ENCODE data around the gene ANKRD44.
A peak's percentile ranks its signal among the peaks of the same experiment; 100 is the strongest.

ANKRD44 gene

DNA sequence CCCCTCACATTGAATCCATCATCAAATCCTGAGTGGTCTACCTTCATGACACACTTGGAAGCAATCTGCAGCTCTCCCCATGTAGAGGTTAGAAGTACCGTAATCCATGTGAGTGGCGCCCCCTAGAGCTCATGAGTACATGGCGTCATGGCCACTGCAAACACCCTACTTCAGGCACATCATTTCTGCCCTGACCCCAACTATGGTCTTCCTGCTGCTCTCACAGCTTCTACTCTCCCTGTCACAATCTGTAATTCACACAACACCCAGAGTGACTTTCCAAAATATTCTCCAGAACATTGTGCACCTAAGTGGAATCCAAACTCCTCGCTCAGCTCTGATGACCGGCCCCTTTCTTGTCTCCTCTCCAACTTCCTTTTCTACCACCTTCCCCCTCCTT lies 141.9 kb downstream of the ANKRD44 start:
- DNase-seq = peak; percentile 84

DNA sequence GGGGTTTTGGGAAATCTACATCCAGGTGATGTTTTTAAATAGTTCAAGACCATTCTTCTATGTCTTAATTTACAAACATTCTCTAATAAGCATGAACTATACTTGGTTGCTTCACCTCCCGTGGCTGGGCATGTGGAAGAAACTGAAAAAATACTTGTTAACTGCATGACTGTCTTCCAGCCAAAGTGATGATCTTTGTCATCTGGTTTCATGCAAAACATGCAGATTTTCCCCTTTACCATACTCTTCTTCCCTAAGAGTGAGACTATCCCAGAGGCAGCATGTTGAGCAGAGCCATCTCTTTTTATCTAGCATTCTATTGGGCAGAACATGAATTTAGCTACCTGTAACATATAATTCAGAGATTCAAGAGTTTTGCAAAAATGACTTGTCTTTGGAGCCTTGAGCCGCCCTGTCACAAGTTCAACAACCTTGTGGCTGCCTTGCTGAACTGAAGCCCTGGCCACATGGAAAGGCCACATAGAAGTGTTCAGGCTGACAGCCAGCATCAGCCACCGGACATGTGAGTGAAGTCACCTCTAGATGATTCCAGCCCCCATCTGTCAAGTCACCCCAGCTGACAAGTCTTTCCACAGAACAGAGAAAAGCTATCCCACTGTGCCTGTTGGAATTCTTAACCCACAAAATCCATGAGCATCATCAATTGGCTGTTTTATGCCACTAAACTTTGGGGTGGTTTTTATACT lies 142.8 kb downstream of the ANKRD44 start:
- DNase-seq = no peak

DNA sequence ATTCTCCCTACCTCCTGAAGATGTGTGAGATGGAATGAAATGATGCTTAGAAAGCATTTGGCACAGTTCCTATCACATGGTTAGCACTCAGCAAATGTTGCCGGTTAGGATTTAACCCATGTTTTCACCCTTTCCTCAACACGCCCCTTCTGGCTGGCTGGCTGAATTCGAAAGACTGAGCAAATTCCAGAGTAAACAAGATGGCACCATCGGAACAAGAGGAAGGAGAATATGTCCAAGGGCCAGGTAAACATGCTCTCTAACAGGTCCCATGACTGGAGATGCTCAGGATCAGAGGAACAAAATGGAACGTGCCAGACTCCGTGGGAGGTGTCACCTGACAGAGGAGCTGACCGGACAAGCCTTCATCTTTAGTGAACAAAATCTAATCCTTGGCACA lies 145.6 kb downstream of the ANKRD44 start:
- no peak for DNase-seq

DNA sequence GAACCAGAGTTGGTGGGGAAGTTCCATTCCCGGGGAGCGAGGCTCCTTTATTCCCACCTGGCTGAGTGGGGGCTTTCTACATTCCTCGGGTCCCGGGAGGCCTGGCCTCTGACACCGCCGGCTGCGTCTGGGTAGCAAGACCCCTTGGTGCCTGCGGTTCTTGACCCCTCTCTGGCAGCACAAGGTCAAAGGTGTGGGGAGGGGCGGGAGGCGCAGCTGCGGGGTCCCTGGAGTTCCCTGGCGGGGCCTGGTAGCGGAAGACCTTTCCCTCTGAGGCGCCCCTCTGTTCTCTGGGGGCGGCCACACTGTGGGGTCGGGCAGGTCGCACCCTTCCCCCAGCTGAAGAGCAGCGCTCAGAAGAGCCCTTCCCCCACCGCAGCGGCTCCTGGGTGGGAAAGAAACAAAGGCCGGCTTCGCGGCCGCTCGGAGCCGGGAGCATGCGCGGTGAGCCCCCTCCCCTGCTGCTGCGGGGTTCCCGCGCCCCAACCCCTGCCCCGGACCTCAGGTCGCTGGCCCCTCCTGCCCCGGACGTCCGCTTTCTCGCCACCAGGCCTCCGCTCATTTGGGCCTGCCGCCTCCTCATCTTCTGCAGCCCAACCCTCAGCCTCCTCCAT lies 146.3 kb downstream of the ANKRD44 start:
- DNase-seq = no peak

DNA sequence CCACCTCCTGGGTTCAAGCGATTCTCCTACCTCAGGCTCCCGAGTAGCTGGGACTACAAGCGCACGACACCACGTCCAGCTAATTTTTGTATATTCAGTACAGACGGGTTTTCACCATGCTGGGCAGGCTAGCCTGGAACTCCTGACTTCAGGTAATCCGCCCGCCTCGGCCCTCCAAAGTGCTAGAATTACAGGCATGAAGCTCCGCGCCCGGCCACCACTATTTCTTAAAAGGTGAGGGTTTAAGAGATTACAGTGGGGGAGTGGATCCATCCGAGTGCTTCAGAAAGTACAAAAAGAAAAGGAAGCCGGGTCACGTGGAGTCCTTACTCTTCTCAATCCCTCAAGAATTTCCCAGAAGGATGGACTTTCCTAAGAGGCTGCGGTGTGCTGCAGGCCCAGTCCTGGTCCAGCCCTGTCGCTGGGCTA lies 146.9 kb downstream of the ANKRD44 start:
- DNase-seq = no peak

DNA sequence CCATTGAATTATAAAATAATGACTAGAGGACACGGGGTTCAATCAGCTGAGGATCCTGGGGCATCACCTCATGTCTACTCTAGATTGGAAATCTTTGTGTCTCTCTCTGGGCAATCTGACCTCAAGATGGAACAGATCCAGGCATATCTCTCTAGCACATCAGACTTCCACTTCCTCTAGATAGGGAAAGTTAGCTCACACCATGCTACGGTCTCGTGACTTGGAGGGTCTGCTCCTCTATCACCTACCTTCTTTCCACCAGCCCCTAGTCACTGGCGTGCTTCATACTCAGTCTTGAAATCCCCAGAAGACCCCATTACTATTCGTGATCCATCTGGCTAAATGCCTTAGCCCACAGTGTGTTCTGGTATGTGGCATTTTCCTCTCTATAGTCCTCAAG lies 148.8 kb downstream of the ANKRD44 start:
- DNase-seq = no peak

DNA sequence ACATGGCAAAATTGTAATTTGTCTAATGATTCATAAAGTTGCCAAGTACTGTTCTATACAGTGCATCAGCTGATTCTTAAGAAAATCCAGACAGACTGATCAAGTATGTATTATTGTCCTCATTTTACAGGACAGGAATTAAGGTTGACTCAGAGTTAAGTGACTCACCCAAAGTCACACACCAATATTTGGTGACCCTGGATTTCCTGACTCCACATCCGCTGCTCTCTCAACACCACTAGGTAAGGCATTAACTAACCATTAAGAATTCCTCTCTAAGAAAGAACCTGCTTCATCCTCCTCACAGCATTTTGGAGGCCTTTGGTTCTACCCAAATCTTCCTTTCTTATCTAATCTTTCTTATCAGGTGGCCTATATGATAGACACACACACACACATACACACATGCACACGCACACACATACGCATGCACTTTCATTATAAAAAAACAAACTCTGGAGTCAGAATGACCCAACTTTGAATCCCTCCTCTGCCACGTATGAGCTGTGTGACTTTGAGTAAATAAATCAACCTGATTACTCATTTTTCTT lies 150.8 kb downstream of the ANKRD44 start:
- peak; percentile 55 for DNase-seq

DNA sequence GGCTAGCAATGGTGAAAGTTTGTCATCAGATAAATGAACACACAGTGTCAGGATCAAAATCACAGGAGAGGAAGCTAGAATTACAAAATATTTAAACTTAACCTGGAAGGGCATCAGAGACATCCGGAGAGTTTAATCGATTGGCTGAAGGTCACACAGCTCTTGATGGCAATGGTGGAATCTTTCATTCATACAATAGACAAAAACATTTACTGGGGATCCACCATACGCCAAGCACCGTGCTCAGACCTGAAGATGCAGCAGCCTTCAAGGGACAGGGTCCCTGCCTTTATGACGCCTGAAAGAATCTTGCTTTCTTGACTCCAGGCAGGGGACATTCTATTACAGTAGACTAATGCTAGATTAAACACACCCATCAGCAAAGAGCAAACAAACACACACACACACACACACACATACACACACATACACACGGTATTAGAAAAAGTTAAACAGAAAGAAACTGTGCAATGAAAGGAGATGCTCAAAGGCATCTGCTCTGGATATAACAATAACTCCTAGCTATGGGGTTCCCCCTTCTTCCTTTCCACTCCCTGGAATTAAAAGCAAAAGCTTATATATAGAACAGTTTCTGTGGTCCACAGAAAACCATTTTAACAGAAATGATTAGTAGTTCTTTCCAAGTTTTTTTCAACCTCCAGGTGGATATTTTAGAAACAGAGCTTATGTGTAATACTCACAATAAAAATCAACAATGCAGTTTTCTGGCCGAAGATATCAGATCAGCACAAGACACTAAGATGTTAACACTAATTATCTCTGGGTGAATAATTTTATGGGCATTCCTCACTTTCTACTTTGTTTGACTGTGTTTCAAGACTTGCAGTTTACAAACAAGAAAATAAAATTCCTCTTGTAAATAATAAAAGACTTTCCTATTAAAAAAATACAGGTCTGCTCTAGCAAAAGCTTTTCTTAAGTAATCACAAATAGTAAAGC lies 151.7 kb downstream of the ANKRD44 start:
- no peak for DNase-seq

DNA sequence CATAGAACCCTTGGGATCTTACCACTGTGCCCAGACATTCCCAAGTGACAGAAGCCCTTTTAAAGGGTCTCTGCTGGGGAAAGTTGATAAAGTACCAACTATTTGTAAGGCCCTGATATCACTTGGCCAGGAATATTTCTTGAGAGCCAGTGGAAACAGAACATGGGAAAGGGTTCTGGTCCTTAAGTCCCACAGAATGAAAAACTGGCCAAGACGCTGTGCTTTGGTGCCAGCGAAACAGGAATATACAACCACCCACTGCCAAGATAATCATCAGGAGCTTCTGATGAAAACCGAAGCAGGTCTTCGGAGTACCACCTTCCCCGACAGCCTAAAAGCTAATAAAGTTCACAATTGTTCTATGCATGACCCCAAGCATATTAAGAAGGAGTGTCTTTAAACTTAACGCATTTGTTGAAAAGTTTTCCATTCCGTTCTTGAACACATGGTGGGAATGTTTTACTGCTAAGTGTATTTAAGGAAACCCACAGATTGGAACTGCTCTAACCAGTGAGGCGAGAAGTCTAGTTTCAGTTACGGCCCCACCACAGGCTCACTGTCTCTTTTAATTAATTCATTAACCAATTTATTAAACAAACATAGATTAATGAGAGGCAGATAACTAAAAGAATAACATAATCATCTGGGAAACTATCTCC lies 152.6 kb downstream of the ANKRD44 start:
- DNase-seq = no peak

DNA sequence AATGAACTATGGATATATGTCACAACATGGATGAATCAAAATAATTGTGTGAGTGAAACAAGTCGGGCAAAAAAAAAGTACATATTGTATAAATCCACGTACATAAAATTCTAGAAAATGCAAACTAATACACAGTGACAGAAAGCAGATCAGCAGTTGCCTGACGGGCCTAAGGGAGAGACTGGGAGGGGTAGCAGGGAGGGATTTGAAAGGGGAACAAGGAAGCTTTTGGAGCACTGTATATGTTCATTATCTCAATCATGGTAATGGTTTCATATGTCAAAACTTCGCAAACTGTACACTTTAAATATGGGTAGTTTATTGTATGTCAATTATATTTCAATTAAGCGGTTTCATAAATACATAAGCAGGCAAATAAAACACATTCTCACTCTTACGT lies 153.8 kb downstream of the ANKRD44 start:
- DNase-seq = no peak

DNA sequence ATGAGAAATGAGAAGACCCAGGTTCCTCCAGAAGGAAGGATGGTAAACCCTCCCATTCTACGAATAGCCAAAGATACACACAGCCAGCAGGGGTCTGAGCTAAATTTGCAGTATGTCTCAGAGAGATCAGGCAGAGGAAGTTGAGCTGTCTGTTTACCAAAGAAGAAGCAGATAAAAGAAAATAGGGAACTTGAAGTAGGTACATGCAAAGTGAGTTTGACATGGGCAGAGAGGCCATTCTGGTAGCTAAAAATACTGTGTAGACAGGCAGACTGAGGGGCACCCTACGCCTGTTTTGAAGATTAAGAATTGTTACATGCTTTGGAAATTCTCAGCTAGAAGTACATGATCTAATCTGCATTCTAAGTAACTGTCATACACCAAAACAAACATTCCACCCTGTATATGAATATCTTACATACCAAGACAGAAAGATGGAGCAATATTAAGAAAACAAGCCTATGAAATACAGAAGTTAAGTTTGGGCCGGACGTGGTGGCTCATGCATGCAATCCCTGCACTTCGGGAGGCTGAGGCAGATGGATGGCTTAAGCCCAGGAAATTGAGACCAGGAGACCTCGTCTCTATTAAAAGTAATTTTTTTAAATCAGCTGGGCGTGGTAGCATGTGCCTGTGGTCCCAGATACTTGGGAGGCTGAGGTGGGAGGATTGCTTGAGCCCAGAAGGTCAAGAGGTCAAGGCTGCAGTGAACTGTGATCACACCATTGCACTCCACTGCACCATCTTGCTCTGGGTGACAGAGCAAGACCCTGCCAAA lies 157.9 kb downstream of the ANKRD44 start:
- peak; percentile 60 for DNase-seq

DNA sequence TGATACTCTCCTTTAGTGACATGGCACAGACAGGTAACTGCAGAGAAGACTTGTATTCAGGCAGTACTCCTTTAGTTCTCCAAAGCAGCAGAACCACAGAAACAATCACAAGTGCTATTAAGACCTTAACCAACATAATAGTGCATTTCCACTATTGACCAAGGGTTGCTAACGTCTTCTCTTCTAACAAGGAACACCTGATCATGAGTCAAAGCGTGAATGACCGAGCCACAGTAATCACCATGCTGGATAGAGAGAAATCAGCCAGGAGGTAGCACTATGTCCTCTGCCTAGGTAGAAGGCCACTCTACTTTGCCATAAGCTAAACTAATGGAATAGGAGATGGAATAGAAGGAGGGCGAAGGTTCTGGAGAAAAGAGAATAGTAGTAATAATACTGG lies 161.0 kb downstream of the ANKRD44 start:
- DNase-seq = no peak

DNA sequence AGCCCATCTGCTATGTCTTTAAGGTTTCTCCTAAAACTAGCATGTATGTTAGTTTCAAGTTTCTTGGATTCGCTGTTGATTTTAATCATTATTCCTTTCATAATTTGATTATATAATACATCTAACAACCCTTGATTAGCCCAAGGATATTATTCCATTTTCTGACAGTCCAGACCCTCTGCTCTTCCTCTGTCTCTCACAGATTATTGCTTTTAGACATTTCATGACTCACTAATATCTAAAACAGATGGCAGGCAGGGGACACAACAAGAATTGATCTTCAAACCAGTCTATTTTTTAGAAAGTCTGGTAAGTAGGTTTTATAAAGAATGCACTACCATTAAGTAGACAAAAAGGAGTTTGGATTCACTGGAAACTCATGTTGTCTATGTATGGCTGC lies 162.2 kb downstream of the ANKRD44 start:
- DNase-seq = no peak

DNA sequence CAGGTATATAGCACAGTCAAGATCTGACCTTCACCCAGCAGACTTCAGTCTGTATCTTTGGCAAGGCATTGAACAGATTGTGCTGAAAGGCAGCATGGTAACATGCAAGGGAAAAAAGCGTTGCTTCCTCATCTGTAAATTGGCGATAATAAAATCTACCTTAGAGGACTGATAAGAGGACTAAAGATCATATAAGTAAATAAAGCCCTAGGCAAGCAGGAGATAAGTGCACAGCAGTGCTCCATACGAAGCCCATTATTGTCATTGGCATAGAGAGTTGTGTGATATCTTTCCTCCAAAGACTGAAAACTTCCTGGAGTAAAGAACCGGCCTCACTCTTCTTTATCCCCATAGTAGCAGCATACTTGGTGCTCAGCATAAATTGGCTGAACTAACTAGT lies 162.6 kb downstream of the ANKRD44 start:
- no peak for DNase-seq

DNA sequence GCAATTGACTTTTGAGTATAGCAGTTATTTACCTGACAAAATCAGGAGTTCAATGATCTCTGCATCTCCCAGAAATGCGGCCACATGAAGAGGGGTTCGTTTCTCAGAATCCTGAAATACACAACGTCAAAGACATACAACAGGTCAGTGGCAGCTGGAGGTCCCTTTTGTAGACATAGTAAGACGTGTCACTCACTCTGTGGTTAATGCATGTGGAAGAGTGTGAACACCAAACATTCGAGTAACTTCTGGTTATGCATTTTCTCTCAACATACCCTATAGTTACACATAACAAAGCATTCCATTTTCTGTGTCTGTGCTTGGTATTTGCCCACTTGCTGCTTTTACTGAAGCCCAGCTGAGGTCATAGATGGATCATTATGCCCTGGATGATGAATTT lies 163.6 kb downstream of the ANKRD44 start:
- DNase-seq = no peak

DNA sequence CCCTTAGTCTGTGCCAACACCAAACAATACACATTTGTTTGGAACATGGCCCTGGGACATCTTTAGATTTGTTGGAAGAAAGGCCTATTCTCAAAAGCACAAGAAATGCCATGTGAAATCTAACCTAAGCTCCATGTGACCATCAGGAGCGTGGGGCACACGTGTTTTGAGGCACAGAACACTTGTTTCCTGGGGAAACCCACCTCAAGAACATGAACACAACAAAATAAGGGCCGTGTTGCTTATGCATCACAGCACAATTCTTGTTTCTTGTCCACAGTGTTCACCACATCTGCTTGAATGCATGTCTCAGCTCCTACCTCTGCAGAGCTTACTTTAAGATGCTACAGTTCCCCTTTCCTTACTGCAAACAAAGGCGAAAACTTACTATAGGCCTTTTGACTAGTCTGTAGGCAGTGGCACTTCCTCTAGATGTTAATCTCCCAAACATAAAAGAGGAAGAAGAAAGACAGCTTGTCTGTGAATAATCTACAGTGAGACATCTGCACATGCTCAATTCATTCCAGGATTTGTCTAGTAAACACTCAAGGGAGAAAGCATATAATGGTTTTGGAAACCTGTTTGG lies 165.0 kb downstream of the ANKRD44 start:
- DNase-seq = peak; percentile 39

DNA sequence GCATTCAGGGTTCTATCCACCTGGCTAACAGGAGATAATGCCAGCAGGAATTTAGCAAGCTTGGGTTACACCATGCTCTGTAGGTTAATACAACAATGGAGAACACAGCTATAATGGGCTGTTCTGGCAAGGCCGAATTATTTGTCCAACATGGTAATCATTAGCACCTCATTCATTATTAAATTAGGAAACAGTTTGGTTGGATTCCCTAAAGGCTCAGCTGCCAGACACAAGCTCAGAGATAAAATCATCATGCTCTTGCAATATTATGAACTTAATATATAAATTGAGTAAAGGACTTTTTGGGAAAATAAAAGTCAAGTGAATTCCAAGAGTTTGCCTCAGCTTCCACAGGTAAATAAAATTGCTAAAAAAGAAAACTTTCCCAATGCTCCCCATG lies 166.4 kb downstream of the ANKRD44 start:
- DNase-seq = no peak

DNA sequence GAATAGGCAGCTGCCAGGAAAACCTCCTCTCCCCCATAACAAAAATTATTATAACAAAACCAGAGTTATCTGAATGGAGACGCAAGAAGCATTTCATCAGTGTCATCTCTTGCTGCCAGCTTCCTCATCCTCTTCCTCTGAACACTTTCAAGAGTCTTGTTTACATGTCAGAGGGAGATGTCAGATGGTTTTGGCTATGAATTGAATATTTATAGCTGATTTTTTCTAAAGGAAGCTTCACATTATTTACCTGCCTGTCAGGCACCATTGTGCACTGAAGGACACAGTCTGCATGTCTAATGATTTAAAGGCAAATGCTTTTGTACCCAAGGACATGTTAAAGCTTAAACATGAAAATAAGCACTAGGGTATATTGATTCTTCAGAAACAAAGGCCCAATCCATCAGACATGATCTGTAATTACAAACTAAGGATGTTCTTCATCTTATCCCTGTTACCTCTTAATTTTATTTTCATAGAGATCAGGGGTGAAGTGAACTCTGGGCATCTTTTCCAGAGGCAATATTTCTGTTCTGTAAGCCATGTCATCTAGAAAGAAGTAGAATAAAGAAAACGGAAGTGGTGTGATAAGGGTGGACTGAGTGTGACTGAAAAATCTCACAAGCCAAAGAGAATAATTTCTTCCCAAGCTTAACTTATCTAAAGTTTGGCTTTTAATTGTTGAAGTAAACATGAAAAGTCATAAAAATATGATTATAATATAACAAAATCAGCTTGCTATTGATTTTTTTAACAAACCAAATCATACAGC lies 168.7 kb downstream of the ANKRD44 start:
- no peak for DNase-seq

DNA sequence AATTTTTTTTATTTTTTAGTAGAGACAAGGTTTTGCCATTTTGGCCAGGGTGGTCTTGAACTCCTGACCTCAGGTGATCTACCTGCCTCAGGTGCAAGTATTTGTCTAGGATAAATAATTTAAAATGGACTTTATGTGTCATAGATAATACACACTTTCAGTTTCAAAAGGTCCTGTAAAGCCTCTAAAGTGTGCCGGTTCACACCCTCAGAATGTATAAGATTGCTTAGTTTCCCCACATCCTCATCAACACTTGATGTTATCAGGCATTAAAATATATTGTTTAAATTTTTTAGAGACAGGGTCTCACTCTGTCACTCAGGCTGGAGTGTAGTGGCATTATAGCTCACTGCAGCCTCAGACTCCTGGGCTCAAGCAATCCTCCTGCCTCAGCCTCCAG lies 170.5 kb downstream of the ANKRD44 start:
- DNase-seq = no peak

DNA sequence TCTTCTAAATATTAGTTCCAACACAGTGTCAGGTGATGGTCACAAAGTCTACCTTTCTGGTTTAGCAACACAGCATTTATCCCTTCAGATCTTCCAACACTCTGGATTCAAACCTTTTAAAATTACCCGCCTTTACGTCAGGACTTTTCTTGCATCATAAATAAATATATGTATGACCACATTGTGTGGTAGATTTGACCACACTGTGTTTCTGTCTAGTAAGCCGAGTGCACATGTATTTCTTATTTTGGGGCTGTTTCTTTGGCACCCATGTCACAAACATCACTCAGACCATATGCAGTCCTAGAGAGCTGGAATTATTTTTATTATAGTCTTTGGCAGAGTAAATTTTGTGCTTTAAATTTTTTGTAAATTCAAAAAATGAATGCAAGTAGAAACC lies 172.1 kb downstream of the ANKRD44 start:
- no peak for DNase-seq

Data from CD4-positive, alpha-beta T cell treated with Interleukin-17A for 4 hours (primary cell).